ENCODE data around the gene CHMP4A. TPM values are rescaled to one million over a fixed set of nuclear protein-coding genes. Genes with fewer than 3 reads are reported as not detected.

Gene CHMP4A
- total RNA-seq, 4 donors from 2014 or later, result 93.4 to 134 (median 106) TPM

DNA sequence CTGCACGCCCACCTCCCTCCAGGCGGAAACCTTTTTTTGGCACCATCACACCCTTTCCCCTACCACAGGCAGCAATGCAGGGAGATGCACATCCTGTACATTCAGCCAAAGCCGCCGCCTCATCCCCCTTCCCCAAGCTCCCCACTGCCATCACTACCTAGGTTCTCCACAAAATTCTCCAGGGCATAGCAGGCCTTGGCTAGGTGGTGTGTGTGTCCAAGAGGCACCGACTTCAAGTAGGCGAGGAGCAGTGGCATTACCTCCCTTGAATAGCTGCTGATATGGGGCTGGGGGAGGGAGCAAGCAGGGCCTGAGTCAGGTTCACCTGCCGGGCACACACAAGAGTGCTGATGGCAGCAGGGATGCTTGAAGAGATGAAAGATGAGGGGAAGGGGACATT lies 28.3 kb downstream of the CHMP4A start:
- H3K27me3 ChIP-seq, result no peaks in the 10 kb centered on the region
- H3K27ac ChIP-seq, result no peak overlapping the region
- 85 to 86% methylated on average over 2 to 4 of the region's 7 CpGs for WGBS, 2 donors (ENCODE audit: low coverage in 1 of 2)
- no peak for ATAC-seq
- peaks cover 0 to 70% of the 10 kb centered on the region in 2 donors for H3K36me3 ChIP-seq
- no peak for TF ChIP-seq POLR2A (IDR thresholded peaks at IDR 0.05)
- no peak for TF ChIP-seq POLR2AphosphoS5 (IDR thresholded peaks at IDR 0.05)
- TF ChIP-seq EP300 (IDR thresholded peaks at IDR 0.05), result no peak
- TF ChIP-seq, protein P1, sequence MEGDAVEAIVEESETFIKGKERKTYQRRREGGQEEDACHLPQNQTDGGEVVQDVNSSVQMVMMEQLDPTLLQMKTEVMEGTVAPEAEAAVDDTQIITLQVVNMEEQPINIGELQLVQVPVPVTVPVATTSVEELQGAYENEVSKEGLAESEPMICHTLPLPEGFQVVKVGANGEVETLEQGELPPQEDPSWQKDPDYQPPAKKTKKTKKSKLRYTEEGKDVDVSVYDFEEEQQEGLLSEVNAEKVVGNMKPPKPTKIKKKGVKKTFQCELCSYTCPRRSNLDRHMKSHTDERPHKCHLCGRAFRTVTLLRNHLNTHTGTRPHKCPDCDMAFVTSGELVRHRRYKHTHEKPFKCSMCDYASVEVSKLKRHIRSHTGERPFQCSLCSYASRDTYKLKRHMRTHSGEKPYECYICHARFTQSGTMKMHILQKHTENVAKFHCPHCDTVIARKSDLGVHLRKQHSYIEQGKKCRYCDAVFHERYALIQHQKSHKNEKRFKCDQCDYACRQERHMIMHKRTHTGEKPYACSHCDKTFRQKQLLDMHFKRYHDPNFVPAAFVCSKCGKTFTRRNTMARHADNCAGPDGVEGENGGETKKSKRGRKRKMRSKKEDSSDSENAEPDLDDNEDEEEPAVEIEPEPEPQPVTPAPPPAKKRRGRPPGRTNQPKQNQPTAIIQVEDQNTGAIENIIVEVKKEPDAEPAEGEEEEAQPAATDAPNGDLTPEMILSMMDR (IDR thresholded peaks at IDR 0.05), result no peak
- H3K4me1 ChIP-seq, result peaks cover 0 to 27% (median 10%) of the 10 kb centered on the region in 3 donors
- no peaks in the 10 kb centered on the region for H3K9me3 ChIP-seq
- no peak overlapping the region for H3K4me3 ChIP-seq

DNA sequence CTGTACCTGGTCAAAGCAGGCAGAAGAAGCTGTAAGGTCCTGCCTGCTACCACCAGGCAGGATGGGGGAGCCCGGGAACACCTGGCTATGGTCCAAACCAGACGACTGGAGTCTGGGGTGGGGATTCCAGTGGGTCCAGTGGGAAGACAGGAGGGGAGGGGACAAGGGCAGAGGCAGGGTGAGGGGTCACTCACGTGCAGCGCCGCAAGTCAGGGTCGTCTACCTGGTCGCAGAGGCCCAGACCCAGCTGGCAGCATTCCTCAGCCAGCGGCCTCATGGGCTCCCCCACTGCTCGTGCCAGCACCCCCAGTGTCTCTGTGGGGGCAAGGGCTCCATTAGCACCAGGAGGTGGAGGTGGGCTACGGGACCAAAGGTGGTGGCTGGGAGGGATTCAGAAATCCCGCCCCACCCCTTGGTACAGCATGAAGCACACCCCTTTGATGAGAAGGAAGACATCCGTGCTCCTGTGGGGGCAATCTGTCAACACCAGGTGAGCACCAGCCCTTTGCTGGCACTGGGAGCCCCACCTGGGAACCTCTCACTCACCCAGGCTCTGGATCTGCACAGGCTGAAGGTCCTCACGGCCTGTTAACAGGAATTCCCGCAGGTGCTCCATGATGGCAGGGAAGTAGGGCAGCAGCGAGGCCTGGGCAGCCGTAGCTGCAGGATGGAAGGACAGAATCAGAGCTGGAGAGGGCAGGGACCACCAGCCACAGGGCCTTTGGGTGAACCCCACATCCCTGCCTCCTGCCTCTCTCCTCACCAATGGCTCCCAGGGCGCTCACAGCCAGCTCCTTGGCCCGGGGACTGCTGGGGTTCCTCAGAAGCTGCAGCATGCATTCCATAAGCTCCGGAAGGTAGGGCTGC lies 29.0 kb downstream of the CHMP4A start:
- Histone ChIP-seq H3K4me3 (no peak overlapping the region), H3K9me3 (no peaks in the 10 kb centered on the region), H3K36me3 (peaks cover 0 to 76% of the 10 kb centered on the region in 2 donors), H3K4me1 (peaks cover 0 to 34% (median 13%) of the 10 kb centered on the region in 3 donors), H3K27me3 (no peaks in the 10 kb centered on the region), H3K27ac (no peak overlapping the region)
- no peak for TF ChIP-seq POLR2AphosphoS5 (IDR thresholded peaks at IDR 0.05)
- TF ChIP-seq, protein P1 (IDR thresholded peaks at IDR 0.05), result no peak
- no peak for TF ChIP-seq EP300 (IDR thresholded peaks at IDR 0.05)
- TF ChIP-seq POLR2A (IDR thresholded peaks at IDR 0.05), result no peak
- ATAC-seq, result no peak
- 70 to 80% methylated on average over 1 to 8 of the region's 19 CpGs for WGBS, 2 donors (ENCODE audit: low coverage in 1 of 2)

DNA sequence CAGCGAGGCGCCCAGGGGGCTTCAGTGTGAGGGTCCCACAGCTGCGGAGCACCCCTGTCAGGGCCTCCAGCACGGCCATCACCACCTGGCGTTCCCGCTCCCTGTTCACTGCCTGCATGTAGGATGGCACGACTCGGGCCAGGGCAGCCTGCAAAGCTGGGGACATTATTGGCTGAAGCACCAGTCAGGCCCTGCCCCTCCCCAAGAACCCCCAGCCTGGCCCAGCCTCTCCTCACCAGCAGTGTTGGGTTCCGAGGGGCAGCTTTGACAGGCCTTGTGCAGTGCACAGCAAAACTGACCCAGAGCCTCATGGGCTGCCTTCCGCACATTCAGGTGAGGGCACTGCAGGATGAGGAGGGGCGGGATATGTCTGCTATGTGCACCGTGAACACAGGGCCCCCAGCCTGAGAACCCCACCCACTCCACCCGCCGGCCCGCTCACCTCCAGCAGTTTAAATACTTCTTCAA lies 30.2 kb downstream of the CHMP4A start:
- Histone ChIP-seq H3K9me3 (no peaks in the 10 kb centered on the region), H3K36me3 (peaks cover 0 to 89% of the 10 kb centered on the region in 2 donors), H3K4me1 (peaks cover 0 to 26% (median 10%) of the 10 kb centered on the region in 3 donors), H3K4me3 (no peak overlapping the region), H3K27me3 (no peaks in the 10 kb centered on the region), H3K27ac (no peak overlapping the region)
- 90% methylated on average over 2 of the region's 15 CpGs; no CpG with 5 or more reads in 1 of the 2 donors for WGBS, 2 donors (ENCODE audit: low coverage in 1 of 2)
- no peak for ATAC-seq
- no peak for TF ChIP-seq POLR2AphosphoS5 (IDR thresholded peaks at IDR 0.05)
- TF ChIP-seq POLR2A (IDR thresholded peaks at IDR 0.05), result no peak
- TF ChIP-seq, protein P1 (IDR thresholded peaks at IDR 0.05), result no peak
- no peak for TF ChIP-seq EP300 (IDR thresholded peaks at IDR 0.05)

- H3K4me1 ChIP-seq, result peaks cover 0 to 18% (median 4%) of the 10 kb centered on the region in 3 donors
- H3K27me3 ChIP-seq, result no peaks in the 10 kb centered on the region
- no peak overlapping the region for H3K27ac ChIP-seq
- WGBS, 2 donors (ENCODE audit: low coverage in 1 of 2), result 81% methylated on average over 5 of the region's 14 CpGs; no CpG with 5 or more reads in 1 of the 2 donors
- ATAC-seq, result no peak
- no peak overlapping the region for H3K4me3 ChIP-seq
- peaks cover 0 to 96% of the 10 kb centered on the region in 2 donors for H3K36me3 ChIP-seq
- no peaks in the 10 kb centered on the region for H3K9me3 ChIP-seq
- TF ChIP-seq, protein P1 (IDR thresholded peaks at IDR 0.05), result no peak
- TF ChIP-seq EP300 (IDR thresholded peaks at IDR 0.05), result no peak
- no peak for TF ChIP-seq POLR2AphosphoS5 (IDR thresholded peaks at IDR 0.05)
- no peak for TF ChIP-seq POLR2A (IDR thresholded peaks at IDR 0.05)
Observed at GRCh38 chr14:24182110-24182882, 31.0 kb downstream of the CHMP4A start.

All from gastroesophageal sphincter (tissue), 4 donors.